GM18870 (cell line): ENCODE results near the gene LARP7.
"Not testable (repeated sequence)": the region's sequence is repeated elsewhere in the genome, so short reads cannot be mapped to it uniquely, and the experiment has no call there.

Source experiments
- ATAC-seq: cut with Tn5 transposase; IDR thresholded peaks from one replicate; pipeline ENCODE4 v1.9.1; 2021; ENCODE audit warnings: moderate library complexity; ENCODE audit not compliant: unreplicated experiment

The LARP7 gene

GRCh38 chr4:112649055-112649408 lies 12.1 kb downstream of the LARP7 start:
- ATAC-seq = no peak

- no peak for ATAC-seq
These were observed 13.4 kb downstream of the LARP7 start for GRCh38 chr4:112650332-112650731.

DNA sequence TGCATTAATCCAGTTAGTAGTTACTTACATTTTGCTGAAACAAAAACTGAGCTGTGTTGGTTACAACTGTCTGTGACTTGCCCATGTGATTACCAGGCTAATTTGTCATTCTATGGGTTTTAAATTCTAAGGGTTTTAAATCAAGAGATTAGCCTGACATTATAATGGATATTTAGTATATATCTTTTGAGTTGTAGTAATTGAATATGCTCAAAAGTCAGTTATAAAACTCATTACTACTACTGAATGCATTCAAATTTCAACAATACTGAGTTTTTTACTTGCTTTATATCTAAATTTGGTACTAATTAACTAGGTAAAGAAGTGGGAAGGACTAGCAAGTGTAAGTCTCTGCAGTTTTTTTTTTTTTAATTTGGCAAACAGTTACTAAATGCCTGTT lies 14.7 kb downstream of the LARP7 start:
- no peak for ATAC-seq

- no peak for ATAC-seq
These were observed 15.3 kb downstream of the LARP7 start for GRCh38 chr4:112652216-112652615.

DNA sequence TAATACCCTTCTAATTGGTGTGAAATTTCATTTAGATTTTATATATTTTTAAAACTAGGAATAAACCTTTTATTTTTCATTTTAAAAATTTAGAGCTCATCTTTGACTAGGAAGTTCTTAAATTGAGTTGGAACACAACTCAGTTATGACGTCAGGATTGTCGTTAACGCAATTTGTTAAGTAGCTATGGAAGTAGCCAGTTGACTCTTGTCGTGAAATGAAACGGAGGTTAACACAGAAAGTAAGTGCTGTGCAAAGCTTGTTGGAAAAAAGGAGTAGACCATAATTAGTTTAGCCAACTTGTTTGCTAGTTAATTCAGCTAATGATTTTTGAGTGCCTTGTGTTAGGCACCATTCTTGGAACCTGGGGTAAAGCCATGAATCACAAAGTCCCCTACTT lies 18.3 kb downstream of the LARP7 start:
- ATAC-seq = no peak

DNA sequence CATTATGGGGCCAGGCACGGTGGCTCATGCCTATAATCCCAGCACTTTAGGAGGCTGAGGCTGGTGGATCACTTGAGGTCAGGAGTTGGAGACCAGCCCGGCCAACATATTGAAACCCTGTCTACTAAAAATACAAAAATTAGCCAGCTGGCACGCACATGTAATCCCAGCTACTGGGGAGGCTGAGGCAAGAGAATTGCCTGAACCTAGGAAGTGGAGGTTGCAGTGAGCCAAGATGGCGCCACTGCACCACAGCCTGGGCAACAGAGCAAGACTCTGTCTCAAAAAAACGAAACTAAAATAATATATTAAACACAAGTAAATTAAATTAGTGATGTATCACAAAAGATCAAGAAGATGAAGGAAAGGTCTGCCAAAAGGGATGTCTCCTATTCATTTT lies 19.2 kb downstream of the LARP7 start:
- ATAC-seq = not testable (repeated sequence)

DNA sequence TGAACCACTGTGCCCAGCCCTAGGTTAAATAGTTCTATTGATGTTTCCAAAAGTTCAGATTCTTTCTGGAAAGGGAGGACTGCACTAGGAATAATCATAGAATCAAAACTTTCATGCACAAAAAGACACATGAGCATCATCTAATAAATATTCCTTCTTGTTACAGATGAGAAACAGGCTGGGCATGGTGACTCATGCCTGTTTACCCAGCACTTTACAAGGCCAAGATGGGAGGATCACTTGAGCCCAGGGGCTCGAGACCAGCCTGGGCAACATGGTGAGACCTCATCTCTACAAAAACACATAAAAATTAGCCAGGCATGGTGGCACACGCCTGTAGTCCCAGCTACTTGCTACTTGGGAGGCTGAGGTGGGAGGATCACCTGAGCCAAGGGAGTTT lies 27.7 kb downstream of the LARP7 start:
- ATAC-seq = no peak

- no peak for ATAC-seq
These were observed 31.2 kb downstream of the LARP7 start for GRCh38 chr4:112668131-112668530.

GRCh38 chr4:112673076-112673475 lies 36.1 kb downstream of the LARP7 start:
- no peak for ATAC-seq

DNA sequence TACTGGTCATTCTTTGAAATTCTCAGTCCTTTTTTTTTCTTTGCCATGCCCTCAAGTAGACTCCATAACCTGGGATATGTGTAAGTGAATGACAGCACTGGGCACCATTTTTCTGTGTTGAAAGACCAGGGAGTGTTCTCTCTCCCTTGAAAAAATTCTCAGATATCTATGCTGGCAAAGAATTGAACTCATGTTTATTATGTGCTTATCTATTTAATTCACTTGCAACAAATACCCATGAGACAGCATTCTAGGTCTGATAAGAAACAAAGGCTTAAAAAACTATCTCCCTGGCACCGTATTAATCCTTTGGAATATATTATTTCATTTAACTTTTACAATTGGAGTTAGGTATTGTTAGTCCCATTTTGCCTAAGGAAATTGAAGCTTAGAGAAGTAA lies 36.7 kb downstream of the LARP7 start:
- no peak for ATAC-seq

DNA sequence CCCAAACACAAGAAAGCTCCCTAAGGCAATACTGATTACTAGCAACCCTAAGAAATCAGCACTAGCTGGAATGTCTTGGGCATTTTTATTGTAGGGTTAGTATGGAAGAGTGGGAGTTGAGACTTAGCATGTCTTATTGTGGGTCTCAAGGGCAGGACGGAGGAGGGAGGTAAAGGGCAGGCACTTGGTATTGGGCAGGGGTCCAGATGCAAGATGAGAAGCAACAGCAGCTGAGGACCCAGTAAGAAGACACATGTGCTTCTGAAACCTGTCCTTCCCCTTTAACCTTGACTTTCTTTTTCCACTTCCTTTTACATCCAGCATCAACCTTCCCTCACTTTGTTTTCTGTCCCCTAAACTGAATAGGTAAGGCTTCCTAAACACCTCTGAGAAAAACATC lies 37.4 kb downstream of the LARP7 start:
- ATAC-seq = no peak

- ATAC-seq = no peak
These were observed 40.7 kb downstream of the LARP7 start for GRCh38 chr4:112677519-112678091.

GRCh38 chr4:112680996-112681395 lies 44.1 kb downstream of the LARP7 start:
- ATAC-seq = no peak

- no peak for ATAC-seq
These were observed 56.6 kb downstream of the LARP7 start for GRCh38 chr4:112693507-112693906.

GRCh38 chr4:112700679-112701078 lies 63.7 kb downstream of the LARP7 start:
- ATAC-seq = no peak

DNA sequence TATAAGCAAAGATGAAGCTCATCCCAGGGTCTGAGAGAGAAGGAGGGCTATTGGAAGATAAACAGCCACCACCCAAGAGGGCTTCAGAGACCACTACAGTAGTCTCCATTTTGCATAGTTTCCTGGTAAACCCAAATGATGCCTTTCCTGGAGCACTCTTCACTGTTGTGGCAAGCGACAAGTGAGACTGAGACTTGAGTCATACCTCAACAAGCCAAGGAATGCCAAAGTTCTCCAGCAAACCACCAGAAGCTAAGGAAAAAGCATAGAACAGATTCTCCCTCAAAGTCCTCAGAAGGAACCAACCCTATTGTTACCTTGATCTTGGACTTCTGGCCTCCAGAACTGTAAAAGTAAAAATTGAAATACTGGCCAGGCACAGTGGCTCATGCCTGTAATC lies 65.9 kb downstream of the LARP7 start:
- ATAC-seq = no peak

DNA sequence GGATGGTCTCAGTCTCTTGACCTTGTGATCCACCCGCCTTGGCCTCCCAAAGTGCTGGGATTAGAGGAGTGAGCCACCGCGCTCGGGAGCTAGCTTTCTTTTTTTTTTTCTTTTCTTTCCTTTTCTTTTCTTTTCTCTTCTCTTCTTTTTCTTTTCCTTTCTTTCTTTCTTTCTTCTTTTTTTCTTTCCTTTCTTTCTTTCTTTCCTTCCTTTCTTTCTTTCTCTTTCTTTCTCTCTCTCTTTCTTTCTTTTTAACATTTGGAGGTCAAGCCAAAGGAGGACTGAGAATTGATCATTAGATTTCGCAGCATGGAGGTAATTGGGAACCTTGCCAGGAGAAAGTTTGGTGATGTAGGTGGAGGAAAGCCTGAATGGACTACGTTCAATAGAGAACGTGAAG lies 67.4 kb downstream of the LARP7 start:
- ATAC-seq = no peak

DNA sequence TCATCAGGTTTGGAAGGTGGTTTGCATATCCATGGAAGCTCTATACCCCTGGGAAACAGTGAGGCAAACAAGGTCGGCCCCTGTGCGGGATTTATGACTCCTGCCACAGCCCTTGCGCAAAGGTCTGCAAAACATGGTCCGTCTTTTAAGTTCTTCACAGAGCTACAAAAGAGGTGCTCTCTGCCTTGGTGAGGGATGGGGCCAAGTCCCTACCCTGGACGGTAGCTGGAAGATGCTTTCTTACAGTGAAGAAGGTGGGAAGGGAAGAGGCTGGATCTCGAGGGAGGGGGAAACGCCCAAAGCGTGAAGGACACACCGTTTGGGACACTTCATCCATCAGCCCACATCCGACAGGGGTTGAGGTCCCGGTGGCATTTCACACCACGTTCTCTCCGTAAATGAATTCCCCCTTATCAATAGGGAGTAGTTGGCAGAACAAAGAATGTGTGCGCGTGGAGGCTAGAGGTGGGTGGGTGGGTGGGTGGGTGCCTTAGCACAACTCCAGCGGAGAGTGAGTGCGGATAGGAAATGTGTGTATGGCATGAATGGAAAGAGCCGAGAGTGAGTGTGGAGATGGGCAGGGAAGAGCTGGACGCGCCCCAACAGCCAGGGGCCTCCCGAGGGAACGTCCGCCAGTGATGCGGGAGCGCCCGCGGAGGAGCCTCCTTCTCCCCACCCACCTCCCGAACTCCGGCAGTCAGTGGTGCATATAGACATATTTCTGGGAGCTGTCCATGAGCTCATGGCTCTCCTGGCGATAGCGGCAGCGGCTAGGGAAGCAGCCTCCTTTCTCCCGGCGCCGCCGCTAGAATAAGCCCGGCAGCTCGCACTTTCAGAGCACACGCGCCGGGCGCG lies 68.3 kb downstream of the LARP7 start:
- ATAC-seq = no peak

GRCh38 chr4:112705891-112706839 lies 69.2 kb downstream of the LARP7 start:
- ATAC-seq = not testable (repeated sequence)

- no peak for ATAC-seq
These were observed 69.9 kb downstream of the LARP7 start for GRCh38 chr4:112706840-112707207.
